CD4-positive, alpha-beta memory T cell (primary cell): ENCODE measurements around the gene IL15. TPM values are rescaled to one million over a fixed set of nuclear protein-coding genes. Genes with fewer than 3 reads are reported as not detected.

Experiments
- CTCF ChIA-PET: fragments of 350-600 bp; sonication (Branson Sonifier 250); formaldehyde crosslinking; loops from one replicate; lab custom pipeline; 2021; ENCODE audit warnings: inconsistent platforms; ENCODE audit not compliant: partially characterized antibody; lab: Charles Lee
- POLR2A ChIA-PET: fragments of 350-600 bp; sonication (Branson Sonifier 250); formaldehyde crosslinking; loops from one replicate; lab custom pipeline; 2021; ENCODE audit not compliant: partially characterized antibody; lab: Charles Lee
- DNase-seq, 5 donors: peaks; one replicate each; pipeline versions ENCODE4 v3.0.0 to v3.0.0-alpha.2; 2020 to 2022; ENCODE audit warnings: mixed read lengths in 1 of 5
- H3K27ac ChIP-seq: one replicate; pipeline ENCODE4 v1.7.0; 2013; ENCODE audit warnings: low read depth, low read length
- H3K27me3 ChIP-seq: 2 replicates; pipeline ENCODE4 v1.7.0; 2013; ENCODE audit warnings: mild to moderate bottlenecking, low read length, moderate library complexity; ENCODE audit not compliant: insufficient read depth
- H3K36me3 ChIP-seq: 2 replicates; pipeline ENCODE4 v1.7.0; 2013; ENCODE audit warnings: mild to moderate bottlenecking, low read length, moderate library complexity; ENCODE audit not compliant: insufficient read depth
- H3K4me1 ChIP-seq: 2 replicates; pipeline ENCODE4 v1.7.0; 2013; ENCODE audit warnings: mild to moderate bottlenecking, low read length, moderate library complexity; ENCODE audit not compliant: insufficient read depth
- H3K4me3 ChIP-seq, 2 donors: one replicate each; pipeline ENCODE4 v1.7.0; 2013; ENCODE audit warnings: low read length in 2 of 2, mild to moderate bottlenecking in 1 of 2
- H3K9me3 ChIP-seq, 2 donors: one replicate each; pipeline ENCODE4 v1.7.0; 2013; ENCODE audit warnings: low read length in 2 of 2, control low read depth in 1 of 2; ENCODE audit not compliant: control insufficient read depth in 1 of 2
- H3K27ac Mint-ChIP-seq, 7 donors: one replicate each; pipeline ENCODE4 v1.8.0; 2020 to 2021; ENCODE audit warnings: mixed read lengths in 7 of 7, mild to moderate bottlenecking in 6 of 7, inconsistent platforms in 3 of 7, moderate library complexity in 3 of 7
- H3K27me3 Mint-ChIP-seq, 2 donors: one replicate each; pipeline ENCODE4 v1.8.0; 2020 to 2021; ENCODE audit warnings: mixed read lengths in 2 of 2
- H3K36me3 Mint-ChIP-seq, 2 donors: one replicate each; pipeline ENCODE4 v1.8.0; 2020 to 2021; ENCODE audit warnings: mixed read lengths in 2 of 2, inconsistent platforms in 1 of 2, mild to moderate bottlenecking in 1 of 2
- H3K4me1 Mint-ChIP-seq, 4 donors: one replicate each; pipeline ENCODE4 v1.8.0; 2020 to 2021; ENCODE audit warnings: mixed read lengths in 4 of 4, mild to moderate bottlenecking in 1 of 4
- H3K4me3 Mint-ChIP-seq, 8 donors: one replicate each; pipeline ENCODE4 v1.8.0; 2020 to 2021; ENCODE audit warnings: mixed read lengths in 8 of 8, mild to moderate bottlenecking in 7 of 8, moderate library complexity in 6 of 8, inconsistent platforms in 3 of 8
- H3K9me3 Mint-ChIP-seq, 8 donors: one replicate each; pipeline ENCODE4 v1.8.0; 2020 to 2021; ENCODE audit warnings: mixed read lengths in 8 of 8, mild to moderate bottlenecking in 5 of 8, inconsistent platforms in 3 of 8, moderate library complexity in 1 of 8
- intact Hi-C: fragments of 100-400 bp; cut with micrococcal nuclease; formaldehyde crosslinking; loops from one replicate; pipeline ENCODE4 v1.15.1; 2023
- polyA plus RNA-seq, 2 donors: library from polyadenylated mRNA; unstranded; fragments of 300-500 nt; fragmentation: Illumina TruSeq; gene quantifications; one replicate each; pipeline ENCODE4 v1.2.3, GENCODE V29; 2021
- total RNA-seq, 2 experiments: library from RNA; stranded (reverse); gene quantifications; one replicate each; pipeline ENCODE4 v1.2.3, GENCODE V29; 2021

IL15 gene
- total and polyA plus RNA-seq, 4 experiments from 2014 or later: 2.6 to 6.1 (median 4.6) TPM

GRCh38 chr4:141697116-141697515, 60.7 kb downstream of the IL15 start:
- no peaks in the 10 kb centered on the region for H3K9me3 ChIP-seq
- H3K4me3 Mint-ChIP-seq: no peak overlapping the region
- DNase-seq: no peak
- peaks cover 0 to 16% (median 4%) of the 10 kb centered on the region in 4 donors for H3K4me1 Mint-ChIP-seq
- no peaks in the 10 kb centered on the region for H3K27me3 ChIP-seq
- CTCF ChIA-PET: no interaction called here
- H3K27ac ChIP-seq: no peak overlapping the region
- no peak overlapping the region for H3K27ac Mint-ChIP-seq
- H3K4me3 ChIP-seq: no peak overlapping the region
- no peaks in the 10 kb centered on the region for H3K27me3 Mint-ChIP-seq
- H3K36me3 Mint-ChIP-seq: peaks cover 2 to 13% of the 10 kb centered on the region in 2 donors
- H3K4me1 ChIP-seq: no peaks in the 10 kb centered on the region
- no peaks in the 10 kb centered on the region for H3K36me3 ChIP-seq
- intact Hi-C loops: no loop called here
- POLR2A ChIA-PET: no interaction called here
- no peaks in the 10 kb centered on the region for H3K9me3 Mint-ChIP-seq

GRCh38 chr4:141702472-141703182, 66.2 kb downstream of the IL15 start:
- Mint-ChIP-seq H3K27ac (no peak overlapping the region), H3K36me3 (peaks cover 6 to 21% of the 10 kb centered on the region in 2 donors), H3K4me1 (peaks cover 9 to 40% (median 17%) of the 10 kb centered on the region in 4 donors), H3K4me3 (no peak overlapping the region), H3K9me3 (peaks cover 0 to 23% (median 12%) of the 10 kb centered on the region in 8 donors), H3K27me3 (no peaks in the 10 kb centered on the region)
- Histone ChIP-seq H3K4me1 (no peaks in the 10 kb centered on the region), H3K36me3 (no peaks in the 10 kb centered on the region), H3K4me3 (no peak overlapping the region), H3K9me3 (no peaks in the 10 kb centered on the region), H3K27me3 (no peaks in the 10 kb centered on the region), H3K27ac (no peak overlapping the region)
- peak in 1 of 5 donors; percentile 24 for DNase-seq
- intact Hi-C loops: no loop called here
- ChIA-PET POLR2A (no interaction called here), CTCF (interaction anchor here (1.4 kb wide), 1 partner anchor 9 kb away, joined by 6 read pairs; no protein-coding TSS in a partner anchor)

GRCh38 chr4:141703497-141703896, 67.1 kb downstream of the IL15 start:
- H3K27ac Mint-ChIP-seq: peak overlapping the region in 1 of 7 donors; percentile 41
- CTCF ChIA-PET: interaction anchor here (1.4 kb wide), 1 partner anchor 8 kb away, joined by 6 read pairs; no protein-coding TSS in a partner anchor

GRCh38 chr4:141705048-141705746, 68.8 kb downstream of the IL15 start:
- POLR2A ChIA-PET: no interaction called here
- peaks cover 9 to 22% of the 10 kb centered on the region in 2 donors for H3K36me3 Mint-ChIP-seq
- H3K27ac Mint-ChIP-seq: peak overlapping the region in 2 of 7 donors; percentile 41 to 61
- H3K4me3 ChIP-seq: no peak overlapping the region
- CTCF ChIA-PET: no interaction called here
- H3K4me3 Mint-ChIP-seq: peak overlapping the region in 2 of 8 donors; percentile 44 to 72
- H3K27ac ChIP-seq: no peak overlapping the region
- DNase-seq: no peak
- H3K9me3 Mint-ChIP-seq: peaks cover 0 to 28% (median 13%) of the 10 kb centered on the region in 8 donors
- H3K4me1 ChIP-seq: no peaks in the 10 kb centered on the region
- peaks cover 9 to 25% (median 15%) of the 10 kb centered on the region in 4 donors for H3K4me1 Mint-ChIP-seq
- no peaks in the 10 kb centered on the region for H3K27me3 Mint-ChIP-seq
- H3K9me3 ChIP-seq: no peaks in the 10 kb centered on the region
- no peaks in the 10 kb centered on the region for H3K36me3 ChIP-seq
- no peaks in the 10 kb centered on the region for H3K27me3 ChIP-seq
- intact Hi-C loops: no loop called here

More at GRCh38 chr4:141703497-141703896, 67.1 kb downstream of the IL15 start:
- Histone ChIP-seq H3K9me3 (no peaks in the 10 kb centered on the region), H3K36me3 (no peaks in the 10 kb centered on the region), H3K4me1 (no peaks in the 10 kb centered on the region), H3K27ac (no peak overlapping the region), H3K27me3 (no peaks in the 10 kb centered on the region), H3K4me3 (no peak overlapping the region)
- peaks cover 9 to 35% (median 17%) of the 10 kb centered on the region in 4 donors for H3K4me1 Mint-ChIP-seq
- H3K9me3 Mint-ChIP-seq: peaks cover 0 to 25% (median 12%) of the 10 kb centered on the region in 8 donors
- no peak overlapping the region for H3K4me3 Mint-ChIP-seq
- no peak for DNase-seq
- peaks cover 5 to 22% of the 10 kb centered on the region in 2 donors for H3K36me3 Mint-ChIP-seq
- H3K27me3 Mint-ChIP-seq: no peaks in the 10 kb centered on the region
- POLR2A ChIA-PET: no interaction called here
- intact Hi-C loops: no loop called here

- ChIA-PET POLR2A (no interaction called here), CTCF (interaction anchor here (0.6 kb wide), 1 partner anchor 42 kb away, joined by 3 read pairs; no protein-coding TSS in a partner anchor)
- Histone ChIP-seq H3K27me3 (no peaks in the 10 kb centered on the region), H3K36me3 (no peaks in the 10 kb centered on the region), H3K9me3 (no peaks in the 10 kb centered on the region), H3K27ac (no peak overlapping the region), H3K4me3 (no peak overlapping the region), H3K4me1 (no peaks in the 10 kb centered on the region)
- peak in 2 of 5 donors; percentile 3 to 5 for DNase-seq
- Mint-ChIP-seq H3K27me3 (no peaks in the 10 kb centered on the region), H3K4me3 (peak overlapping the region in 5 of 8 donors; percentile 8 to 72 (median 18)), H3K27ac (peak overlapping the region in 3 of 7 donors; percentile 15 to 74 (median 61)), H3K4me1 (peaks cover 9 to 25% (median 15%) of the 10 kb centered on the region in 4 donors), H3K36me3 (peaks cover 11 to 16% of the 10 kb centered on the region in 2 donors), H3K9me3 (peaks cover 0 to 28% (median 13%) of the 10 kb centered on the region in 8 donors)
- intact Hi-C loops: no loop called here
Observed at GRCh38 chr4:141705747-141706377, 69.5 kb downstream of the IL15 start.

- H3K27ac ChIP-seq: no peak overlapping the region
- no peaks in the 10 kb centered on the region for H3K36me3 ChIP-seq
- CTCF ChIA-PET: interaction anchor here (0.6 kb wide), 1 partner anchor 43 kb away, joined by 3 read pairs; no protein-coding TSS in a partner anchor
- no peak overlapping the region for H3K4me3 ChIP-seq
- H3K27me3 Mint-ChIP-seq: no peaks in the 10 kb centered on the region
- peaks cover 9 to 25% (median 15%) of the 10 kb centered on the region in 4 donors for H3K4me1 Mint-ChIP-seq
- POLR2A ChIA-PET: no interaction called here
- no peak for DNase-seq
- no peaks in the 10 kb centered on the region for H3K9me3 ChIP-seq
- H3K9me3 Mint-ChIP-seq: peaks cover 0 to 28% (median 13%) of the 10 kb centered on the region in 8 donors
- H3K27me3 ChIP-seq: no peaks in the 10 kb centered on the region
- H3K4me1 ChIP-seq: no peaks in the 10 kb centered on the region
- H3K36me3 Mint-ChIP-seq: peaks cover 11 to 13% of the 10 kb centered on the region in 2 donors
- intact Hi-C loops: no loop called here
- peak overlapping the region in 1 of 7 donors; percentile 41 for H3K27ac Mint-ChIP-seq
- peak overlapping the region in 2 of 8 donors; percentile 8 to 44 for H3K4me3 Mint-ChIP-seq
Observed at GRCh38 chr4:141706445-141706844, 70.1 kb downstream of the IL15 start.
